ENCODE results near the gene NRCAM. TPM values are rescaled to one million over a fixed set of nuclear protein-coding genes. Genes with fewer than 3 reads are reported as not detected.
A peak's percentile ranks its signal among the peaks of the same experiment; 100 is the strongest.

NRCAM gene
- total RNA-seq, 1 donor from 2014 or later, result 39.0 TPM

- TF ChIP-seq CTCF (IDR thresholded peaks at IDR 0.05; ENCODE audit: insufficient read depth, low read length, poor library complexity, severe bottlenecking), result peak; percentile 25
- Histone ChIP-seq H3K36me3 (ENCODE audit: control insufficient read depth, insufficient read depth, low read length) (no peaks in the 10 kb centered on the region), H3K4me3 (ENCODE audit: low read depth, low read length) (no peak overlapping the region), H3K27me3 (ENCODE audit: control insufficient read depth, insufficient read depth, low read length) (no peaks in the 10 kb centered on the region)
- DNase-seq (ENCODE audit: low read depth), result no peak
These were observed 71.3 kb downstream of the NRCAM start for GRCh38 chr7:108384716-108385483.

- no peak for DNase-seq (ENCODE audit: low read depth)
- Histone ChIP-seq H3K36me3 (ENCODE audit: control insufficient read depth, insufficient read depth, low read length) (no peaks in the 10 kb centered on the region), H3K27me3 (ENCODE audit: control insufficient read depth, insufficient read depth, low read length) (no peaks in the 10 kb centered on the region), H3K4me3 (ENCODE audit: low read depth, low read length) (no peak overlapping the region)
- no peak for TF ChIP-seq CTCF (IDR thresholded peaks at IDR 0.05; ENCODE audit: insufficient read depth, low read length, poor library complexity, severe bottlenecking)
These were observed 73.3 kb downstream of the NRCAM start for GRCh38 chr7:108382932-108383331.

DNA sequence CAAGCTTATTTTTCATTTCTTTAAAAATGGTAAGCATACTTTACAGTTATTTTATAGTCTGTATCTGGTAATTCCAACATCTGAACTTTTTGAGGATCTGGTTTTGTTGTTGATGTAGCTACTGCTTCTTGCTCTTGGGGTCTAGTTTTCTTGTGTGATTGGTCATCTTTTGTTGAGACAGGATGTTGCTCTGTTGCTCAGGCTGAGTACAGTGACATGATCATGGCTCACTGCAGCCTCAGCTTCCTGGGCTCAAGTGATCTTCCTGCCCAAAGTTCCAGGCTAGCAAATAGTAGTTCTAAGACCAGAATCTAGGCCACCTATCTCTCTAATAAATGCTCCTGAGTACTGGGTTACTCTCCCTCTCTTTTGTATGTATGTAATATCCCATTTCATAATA lies 75.7 kb downstream of the NRCAM start:
- DNase-seq (ENCODE audit: low read depth), result no peak
- Histone ChIP-seq H3K36me3 (ENCODE audit: control insufficient read depth, insufficient read depth, low read length) (no peaks in the 10 kb centered on the region), H3K27me3 (ENCODE audit: control insufficient read depth, insufficient read depth, low read length) (no peaks in the 10 kb centered on the region), H3K4me3 (ENCODE audit: low read depth, low read length) (no peak overlapping the region)
- no peak for TF ChIP-seq CTCF (IDR thresholded peaks at IDR 0.05; ENCODE audit: insufficient read depth, low read length, poor library complexity, severe bottlenecking)

DNA sequence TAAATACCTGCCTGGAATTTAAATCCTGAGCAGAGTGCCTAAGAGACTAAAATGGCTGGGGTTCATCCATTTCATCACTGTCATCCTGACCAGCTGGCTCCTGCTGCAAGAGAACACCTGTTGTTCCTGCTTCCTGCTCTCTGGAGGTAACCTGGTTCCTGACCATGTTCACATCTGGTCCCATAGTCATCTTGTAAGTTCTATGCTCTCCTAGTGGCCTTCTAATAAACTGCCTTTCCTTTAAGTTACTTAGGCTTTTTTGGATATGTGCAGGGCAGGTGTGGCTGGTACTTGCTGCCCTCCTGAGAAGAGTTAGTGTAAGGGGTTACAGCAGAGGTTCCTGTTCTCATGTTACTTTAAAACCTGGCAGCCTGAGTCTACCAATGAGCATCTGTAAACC lies 80.0 kb downstream of the NRCAM start:
- no peak for DNase-seq (ENCODE audit: low read depth)
- no peak overlapping the region for H3K4me3 ChIP-seq (ENCODE audit: low read depth, low read length)
- H3K27me3 ChIP-seq (ENCODE audit: control insufficient read depth, insufficient read depth, low read length), result no peaks in the 10 kb centered on the region
- no peaks in the 10 kb centered on the region for H3K36me3 ChIP-seq (ENCODE audit: control insufficient read depth, insufficient read depth, low read length)
- no peak for TF ChIP-seq CTCF (IDR thresholded peaks at IDR 0.05; ENCODE audit: insufficient read depth, low read length, poor library complexity, severe bottlenecking)

DNA sequence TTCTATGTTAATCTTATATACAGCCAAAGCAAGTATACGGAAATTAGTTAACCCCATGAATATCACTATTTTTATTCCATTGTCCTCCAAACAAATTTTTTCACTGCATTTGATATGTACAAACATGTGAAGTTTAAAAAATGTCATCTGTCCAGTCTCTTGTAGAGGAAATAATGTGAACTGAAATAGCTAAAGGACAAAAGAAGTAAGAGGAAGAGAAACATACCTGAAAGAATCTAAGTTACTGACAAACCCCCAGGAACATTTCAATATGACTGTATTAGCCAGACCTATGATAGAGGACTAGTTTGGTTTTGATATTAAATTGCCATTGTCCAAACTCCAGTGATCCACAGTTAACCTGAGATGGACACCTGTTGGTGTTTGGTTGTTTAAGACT lies 80.6 kb downstream of the NRCAM start:
- H3K27me3 ChIP-seq (ENCODE audit: control insufficient read depth, insufficient read depth, low read length), result no peaks in the 10 kb centered on the region
- DNase-seq (ENCODE audit: low read depth), result no peak
- H3K4me3 ChIP-seq (ENCODE audit: low read depth, low read length), result no peak overlapping the region
- TF ChIP-seq CTCF (IDR thresholded peaks at IDR 0.05; ENCODE audit: insufficient read depth, low read length, poor library complexity, severe bottlenecking), result no peak
- H3K36me3 ChIP-seq (ENCODE audit: control insufficient read depth, insufficient read depth, low read length), result no peaks in the 10 kb centered on the region

DNA sequence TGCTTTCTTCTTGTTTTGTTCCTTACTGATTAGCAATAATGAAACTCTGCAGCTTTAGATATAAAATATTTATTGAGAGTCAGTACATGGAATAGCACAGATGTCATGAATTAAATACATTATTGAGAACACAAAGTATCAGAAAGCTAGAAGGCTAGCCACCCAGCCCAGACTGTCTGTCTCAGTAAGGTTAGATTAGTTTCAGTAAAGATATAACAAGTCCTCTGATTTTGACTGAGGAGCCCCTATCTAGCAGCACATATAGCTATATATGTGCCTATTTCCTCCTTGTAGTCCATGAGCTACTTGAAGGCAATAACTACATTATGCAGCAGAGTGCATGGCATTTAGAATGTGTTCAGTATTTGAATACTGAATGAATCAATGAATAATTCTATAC lies 81.3 kb downstream of the NRCAM start:
- no peak overlapping the region for H3K4me3 ChIP-seq (ENCODE audit: low read depth, low read length)
- H3K36me3 ChIP-seq (ENCODE audit: control insufficient read depth, insufficient read depth, low read length), result no peaks in the 10 kb centered on the region
- H3K27me3 ChIP-seq (ENCODE audit: control insufficient read depth, insufficient read depth, low read length), result no peaks in the 10 kb centered on the region
- no peak for TF ChIP-seq CTCF (IDR thresholded peaks at IDR 0.05; ENCODE audit: insufficient read depth, low read length, poor library complexity, severe bottlenecking)
- no peak for DNase-seq (ENCODE audit: low read depth)

Data from kidney epithelial cell (primary cell).